ENCODE results near the gene CRYGN.

DNA sequence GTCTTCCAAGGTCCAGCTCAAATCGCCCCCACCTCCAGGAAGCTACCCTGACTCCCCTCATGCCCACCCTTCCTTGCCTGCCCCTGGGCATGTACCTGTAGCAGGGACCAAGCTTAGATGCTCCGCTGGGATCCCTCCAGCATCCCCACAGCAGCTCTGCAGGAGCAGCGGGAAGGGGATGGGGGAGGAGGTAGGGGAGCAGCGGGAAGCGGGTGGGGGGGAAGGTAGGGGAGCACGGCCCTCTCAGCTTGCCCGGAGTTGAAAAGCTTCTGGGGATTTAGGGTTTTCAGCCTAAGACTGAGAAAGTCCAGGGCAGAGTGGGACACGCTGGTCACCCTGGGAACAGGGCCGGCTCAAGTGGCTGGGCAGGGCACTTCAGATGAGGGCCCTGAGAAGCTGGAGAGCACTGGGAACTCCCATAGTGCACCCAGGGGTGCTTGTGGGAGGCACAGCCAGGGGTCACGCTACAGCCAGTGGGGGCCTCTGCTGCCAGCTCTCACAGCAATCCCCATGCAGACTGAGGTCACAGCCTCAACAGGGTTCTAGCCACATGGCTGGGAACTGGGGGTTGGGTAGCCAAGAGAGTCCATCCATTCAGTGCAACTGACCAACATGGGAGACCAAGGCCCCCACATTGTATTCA is 43.5 kb downstream of the CRYGN start:
- TF ChIP-seq, protein P1, sequence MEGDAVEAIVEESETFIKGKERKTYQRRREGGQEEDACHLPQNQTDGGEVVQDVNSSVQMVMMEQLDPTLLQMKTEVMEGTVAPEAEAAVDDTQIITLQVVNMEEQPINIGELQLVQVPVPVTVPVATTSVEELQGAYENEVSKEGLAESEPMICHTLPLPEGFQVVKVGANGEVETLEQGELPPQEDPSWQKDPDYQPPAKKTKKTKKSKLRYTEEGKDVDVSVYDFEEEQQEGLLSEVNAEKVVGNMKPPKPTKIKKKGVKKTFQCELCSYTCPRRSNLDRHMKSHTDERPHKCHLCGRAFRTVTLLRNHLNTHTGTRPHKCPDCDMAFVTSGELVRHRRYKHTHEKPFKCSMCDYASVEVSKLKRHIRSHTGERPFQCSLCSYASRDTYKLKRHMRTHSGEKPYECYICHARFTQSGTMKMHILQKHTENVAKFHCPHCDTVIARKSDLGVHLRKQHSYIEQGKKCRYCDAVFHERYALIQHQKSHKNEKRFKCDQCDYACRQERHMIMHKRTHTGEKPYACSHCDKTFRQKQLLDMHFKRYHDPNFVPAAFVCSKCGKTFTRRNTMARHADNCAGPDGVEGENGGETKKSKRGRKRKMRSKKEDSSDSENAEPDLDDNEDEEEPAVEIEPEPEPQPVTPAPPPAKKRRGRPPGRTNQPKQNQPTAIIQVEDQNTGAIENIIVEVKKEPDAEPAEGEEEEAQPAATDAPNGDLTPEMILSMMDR (IDR thresholded peaks at IDR 0.05; ENCODE audit: borderline replicate concordance, extremely low read depth, low read length, poor library complexity, severe bottlenecking), result no peak
- TF ChIP-seq EZH2 (IDR thresholded peaks at IDR 0.05; ENCODE audit: borderline replicate concordance, low read depth, low read length, severe bottlenecking), result no peak

Data from DND-41 (cell line).